HFFc6 (cell line): ENCODE measurements around the gene PC. TPM values are rescaled to one million over a fixed set of nuclear protein-coding genes. Genes with fewer than 3 reads are reported as not detected.

Experiments
- DNase-seq: peaks from one replicate; pipeline ENCODE4 v3.0.0-alpha.2; 2018
- H3K27ac Mint-ChIP-seq: 2 replicates; pipeline ENCODE4 v1.8.0; 2020; ENCODE audit warnings: mild to moderate bottlenecking, mixed read lengths
- H3K27me3 Mint-ChIP-seq: 2 replicates; pipeline ENCODE4 v1.8.0; 2021; ENCODE audit warnings: mild to moderate bottlenecking, moderate library complexity, mixed read lengths; ENCODE audit not compliant: insufficient read depth
- H3K36me3 Mint-ChIP-seq: 2 replicates; pipeline ENCODE4 v1.8.0; 2021; ENCODE audit warnings: low read depth, mixed read lengths
- H3K4me1 Mint-ChIP-seq: 2 replicates; pipeline ENCODE4 v1.8.0; 2020; ENCODE audit warnings: low read depth, mixed read lengths
- H3K4me3 Mint-ChIP-seq: 2 replicates; pipeline ENCODE4 v1.8.0; 2020; ENCODE audit warnings: mild to moderate bottlenecking, moderate library complexity, mixed read lengths
- H3K9me3 Mint-ChIP-seq: 2 replicates; pipeline ENCODE4 v1.8.0; 2020; ENCODE audit warnings: mild to moderate bottlenecking, mixed read lengths
- CTCF ChIP-seq: fragments of 200-600 bp; sonication (generic); IDR thresholded peaks from 2 replicates; pipeline ENCODE4 v1.5.0; 2021; ENCODE audit warnings: antibody characterized with exemption, mild to moderate bottlenecking
- total RNA-seq, 6 experiments: library from RNA; stranded (reverse); fragmentation: NEBNext Ultra II Directional; extraction: Animal tissue kit (Norgen Biotek cat#: 25700); gene quantifications; 2 replicates in 1 of 6; 3 replicates in 5 of 6; pipeline ENCODE4 v1.2.3, GENCODE V29; 2021

The PC gene
- total RNA-seq, 6 experiments from 2014 or later: 13.2 to 21.8 (median 19.3) TPM

GRCh38 chr11:66907751-66908630, 50.2 kb downstream of the PC start:
- Mint-ChIP-seq H3K9me3 (no peaks in the 10 kb centered on the region), H3K27me3 (no peaks in the 10 kb centered on the region; the same call in 1 of the 2 replicates), H3K36me3 (no peaks in the 10 kb centered on the region), H3K4me1 (peaks cover 30% of the 10 kb centered on the region), H3K4me3 (no peak overlapping the region), H3K27ac (no peak overlapping the region)
- DNase-seq: no peak
- no peak for TF ChIP-seq CTCF

- Mint-ChIP-seq H3K27me3 (no peaks in the 10 kb centered on the region; the same call in 1 of the 2 replicates), H3K4me1 (peaks cover 30% of the 10 kb centered on the region), H3K4me3 (no peak overlapping the region), H3K27ac (no peak overlapping the region), H3K9me3 (no peaks in the 10 kb centered on the region), H3K36me3 (no peaks in the 10 kb centered on the region)
- TF ChIP-seq CTCF: no peak
- DNase-seq: no peak
These were observed 52.0 kb downstream of the PC start for GRCh38 chr11:66906061-66906733.

GRCh38 chr11:66905631-66906030, 52.6 kb downstream of the PC start:
- Mint-ChIP-seq H3K4me3 (no peak overlapping the region), H3K4me1 (peaks cover 30% of the 10 kb centered on the region), H3K27ac (no peak overlapping the region), H3K27me3 (no peaks in the 10 kb centered on the region; the same call in 1 of the 2 replicates), H3K36me3 (no peaks in the 10 kb centered on the region), H3K9me3 (no peaks in the 10 kb centered on the region)
- TF ChIP-seq CTCF: no peak
- DNase-seq: no peak

GRCh38 chr11:66904981-66905521, 53.1 kb downstream of the PC start:
- H3K4me1 Mint-ChIP-seq: peaks cover 30% of the 10 kb centered on the region
- H3K27me3 Mint-ChIP-seq: peaks cover 2% of the 10 kb centered on the region; the same call in 1 of the 2 replicates
- DNase-seq: no peak
- no peak overlapping the region for H3K4me3 Mint-ChIP-seq
- H3K36me3 Mint-ChIP-seq: no peaks in the 10 kb centered on the region
- H3K27ac Mint-ChIP-seq: no peak overlapping the region
- no peaks in the 10 kb centered on the region for H3K9me3 Mint-ChIP-seq
- TF ChIP-seq CTCF: no peak

- H3K4me3 Mint-ChIP-seq: no peak overlapping the region
- TF ChIP-seq CTCF: no peak
- H3K9me3 Mint-ChIP-seq: no peaks in the 10 kb centered on the region
These were observed 53.6 kb downstream of the PC start for GRCh38 chr11:66904561-66904960.

More at GRCh38 chr11:66904561-66904960, 53.6 kb downstream of the PC start:
- peaks cover 30% of the 10 kb centered on the region for H3K4me1 Mint-ChIP-seq
- H3K36me3 Mint-ChIP-seq: no peaks in the 10 kb centered on the region
- H3K27ac Mint-ChIP-seq: peak overlapping the region; percentile 22; the same call in 1 of the 2 replicates
- peaks cover 2% of the 10 kb centered on the region; the same call in 1 of the 2 replicates for H3K27me3 Mint-ChIP-seq
- DNase-seq: no peak
